ENCODE measurements around the gene MOV10.

The MOV10 gene

DNA sequence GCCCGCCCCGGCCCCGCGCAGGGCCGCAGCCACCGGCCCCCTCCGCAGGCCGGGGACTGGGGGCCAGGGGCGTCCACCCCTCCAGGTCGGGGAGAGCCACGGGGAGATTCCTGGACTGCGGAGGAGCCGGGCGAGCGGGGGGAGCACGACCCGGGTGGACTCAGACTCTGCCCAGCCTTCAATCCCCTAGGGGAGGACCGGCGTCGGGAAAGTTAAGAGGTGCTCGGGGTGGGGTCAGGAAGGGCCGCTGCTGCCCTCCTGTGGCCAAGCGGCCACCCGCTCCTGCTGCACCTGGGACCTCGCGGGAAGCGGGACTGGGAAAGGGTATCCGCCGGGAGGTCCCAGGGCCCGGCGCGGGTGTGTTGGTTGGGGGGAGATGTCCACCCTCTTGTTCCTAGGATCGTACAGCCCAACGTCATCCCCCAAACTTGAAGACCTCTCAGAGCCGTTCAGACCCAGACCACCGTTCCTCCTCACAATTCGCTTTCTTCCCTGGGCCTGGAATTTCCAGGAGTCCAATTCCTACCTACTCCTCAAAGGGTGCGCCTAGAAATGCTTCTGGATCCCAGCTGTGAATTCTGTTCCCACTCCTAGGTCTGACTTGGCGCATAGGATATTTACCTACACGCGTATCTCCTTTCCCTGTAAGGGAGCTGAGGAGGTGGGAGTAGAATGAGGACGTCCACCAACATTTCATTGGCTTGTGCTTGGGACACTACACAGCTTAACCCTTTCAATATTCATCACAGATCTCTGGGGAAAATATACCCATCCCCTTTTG is 33.0 kb downstream of the MOV10 start (continued):
- TF ChIP-seq PRDM10 (tag by site-specific recombination; IDR thresholded peaks at IDR 0.05) (peak; percentile 96), ZNF670 (tag by site-specific recombination; IDR thresholded peaks at IDR 0.05; ENCODE audit: low read depth) (no peak), ZBTB21 (tag by site-specific recombination; IDR thresholded peaks at IDR 0.05) (peak; percentile 55; the same call in 1 of the 2 replicates), ZFP41 (tag by site-specific recombination; IDR thresholded peaks at IDR 0.05; ENCODE audit: borderline replicate concordance) (no peak), ZIC2 (tag by site-specific recombination; IDR thresholded peaks at IDR 0.05) (no peak), ZNF558 (tag by site-specific recombination; IDR thresholded peaks at IDR 0.05) (no peak), ZFP37 (tag by site-specific recombination; IDR thresholded peaks at IDR 0.05) (no peak; the same call in 1 of the 2 replicates), ZNF423 (tag by site-specific recombination; IDR thresholded peaks at IDR 0.05) (peak; percentile 76), ZNF548 (tag by site-specific recombination; IDR thresholded peaks at IDR 0.05) (no peak), ZFP3 (tag by site-specific recombination; IDR thresholded peaks at IDR 0.05; ENCODE audit: low read depth) (no peak), GFI1B (tag by site-specific recombination; IDR thresholded peaks at IDR 0.05) (no peak), ZNF112 (tag by site-specific recombination; IDR thresholded peaks at IDR 0.05) (no peak), ZNF394 (tag by site-specific recombination; IDR thresholded peaks at IDR 0.05; ENCODE audit: borderline replicate concordance) (peak; percentile 62), OVOL3 (tag by site-specific recombination; IDR thresholded peaks at IDR 0.05) (no peak), ZNF2 (tag by site-specific recombination; IDR thresholded peaks at IDR 0.05) (no peak), IKZF3 (tag by site-specific recombination; IDR thresholded peaks at IDR 0.05) (peak; percentile 96), SP2 (tag by site-specific recombination; IDR thresholded peaks at IDR 0.05) (peak; percentile 28), ZNF529 (tag by site-specific recombination; IDR thresholded peaks at IDR 0.05; ENCODE audit: insufficient replicate concordance) (no peak), ZNF785 (tag by site-specific recombination; IDR thresholded peaks at IDR 0.05) (no peak), ZNF274 (IDR thresholded peaks at IDR 0.05; ENCODE audit: low read length) (no peak), ZNF274 (tag by site-specific recombination; IDR thresholded peaks at IDR 0.05; ENCODE audit: borderline replicate concordance) (no peak), ZNF133 (tag by site-specific recombination; IDR thresholded peaks at IDR 0.05) (no peak)
- TF ChIP-seq, protein P1, sequence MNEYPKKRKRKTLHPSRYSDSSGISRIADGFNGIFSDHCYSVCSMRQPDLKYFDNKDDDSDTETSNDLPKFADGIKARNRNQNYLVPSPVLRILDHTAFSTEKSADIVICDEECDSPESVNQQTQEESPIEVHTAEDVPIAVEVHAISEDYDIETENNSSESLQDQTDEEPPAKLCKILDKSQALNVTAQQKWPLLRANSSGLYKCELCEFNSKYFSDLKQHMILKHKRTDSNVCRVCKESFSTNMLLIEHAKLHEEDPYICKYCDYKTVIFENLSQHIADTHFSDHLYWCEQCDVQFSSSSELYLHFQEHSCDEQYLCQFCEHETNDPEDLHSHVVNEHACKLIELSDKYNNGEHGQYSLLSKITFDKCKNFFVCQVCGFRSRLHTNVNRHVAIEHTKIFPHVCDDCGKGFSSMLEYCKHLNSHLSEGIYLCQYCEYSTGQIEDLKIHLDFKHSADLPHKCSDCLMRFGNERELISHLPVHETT (tag by site-specific recombination; IDR thresholded peaks at IDR 0.05): 0 out of 2 replicates have a peak, but pooled peaks have one; percentile 37
- TF ChIP-seq, protein P2, sequence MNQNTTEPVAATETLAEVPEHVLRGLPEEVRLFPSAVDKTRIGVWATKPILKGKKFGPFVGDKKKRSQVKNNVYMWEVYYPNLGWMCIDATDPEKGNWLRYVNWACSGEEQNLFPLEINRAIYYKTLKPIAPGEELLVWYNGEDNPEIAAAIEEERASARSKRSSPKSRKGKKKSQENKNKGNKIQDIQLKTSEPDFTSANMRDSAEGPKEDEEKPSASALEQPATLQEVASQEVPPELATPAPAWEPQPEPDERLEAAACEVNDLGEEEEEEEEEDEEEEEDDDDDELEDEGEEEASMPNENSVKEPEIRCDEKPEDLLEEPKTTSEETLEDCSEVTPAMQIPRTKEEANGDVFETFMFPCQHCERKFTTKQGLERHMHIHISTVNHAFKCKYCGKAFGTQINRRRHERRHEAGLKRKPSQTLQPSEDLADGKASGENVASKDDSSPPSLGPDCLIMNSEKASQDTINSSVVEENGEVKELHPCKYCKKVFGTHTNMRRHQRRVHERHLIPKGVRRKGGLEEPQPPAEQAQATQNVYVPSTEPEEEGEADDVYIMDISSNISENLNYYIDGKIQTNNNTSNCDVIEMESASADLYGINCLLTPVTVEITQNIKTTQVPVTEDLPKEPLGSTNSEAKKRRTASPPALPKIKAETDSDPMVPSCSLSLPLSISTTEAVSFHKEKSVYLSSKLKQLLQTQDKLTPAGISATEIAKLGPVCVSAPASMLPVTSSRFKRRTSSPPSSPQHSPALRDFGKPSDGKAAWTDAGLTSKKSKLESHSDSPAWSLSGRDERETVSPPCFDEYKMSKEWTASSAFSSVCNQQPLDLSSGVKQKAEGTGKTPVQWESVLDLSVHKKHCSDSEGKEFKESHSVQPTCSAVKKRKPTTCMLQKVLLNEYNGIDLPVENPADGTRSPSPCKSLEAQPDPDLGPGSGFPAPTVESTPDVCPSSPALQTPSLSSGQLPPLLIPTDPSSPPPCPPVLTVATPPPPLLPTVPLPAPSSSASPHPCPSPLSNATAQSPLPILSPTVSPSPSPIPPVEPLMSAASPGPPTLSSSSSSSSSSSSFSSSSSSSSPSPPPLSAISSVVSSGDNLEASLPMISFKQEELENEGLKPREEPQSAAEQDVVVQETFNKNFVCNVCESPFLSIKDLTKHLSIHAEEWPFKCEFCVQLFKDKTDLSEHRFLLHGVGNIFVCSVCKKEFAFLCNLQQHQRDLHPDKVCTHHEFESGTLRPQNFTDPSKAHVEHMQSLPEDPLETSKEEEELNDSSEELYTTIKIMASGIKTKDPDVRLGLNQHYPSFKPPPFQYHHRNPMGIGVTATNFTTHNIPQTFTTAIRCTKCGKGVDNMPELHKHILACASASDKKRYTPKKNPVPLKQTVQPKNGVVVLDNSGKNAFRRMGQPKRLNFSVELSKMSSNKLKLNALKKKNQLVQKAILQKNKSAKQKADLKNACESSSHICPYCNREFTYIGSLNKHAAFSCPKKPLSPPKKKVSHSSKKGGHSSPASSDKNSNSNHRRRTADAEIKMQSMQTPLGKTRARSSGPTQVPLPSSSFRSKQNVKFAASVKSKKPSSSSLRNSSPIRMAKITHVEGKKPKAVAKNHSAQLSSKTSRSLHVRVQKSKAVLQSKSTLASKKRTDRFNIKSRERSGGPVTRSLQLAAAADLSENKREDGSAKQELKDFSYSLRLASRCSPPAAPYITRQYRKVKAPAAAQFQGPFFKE (tag by site-specific recombination; IDR thresholded peaks at IDR 0.05; ENCODE audit: borderline replicate concordance): no peak
- TF ChIP-seq, protein P3, sequence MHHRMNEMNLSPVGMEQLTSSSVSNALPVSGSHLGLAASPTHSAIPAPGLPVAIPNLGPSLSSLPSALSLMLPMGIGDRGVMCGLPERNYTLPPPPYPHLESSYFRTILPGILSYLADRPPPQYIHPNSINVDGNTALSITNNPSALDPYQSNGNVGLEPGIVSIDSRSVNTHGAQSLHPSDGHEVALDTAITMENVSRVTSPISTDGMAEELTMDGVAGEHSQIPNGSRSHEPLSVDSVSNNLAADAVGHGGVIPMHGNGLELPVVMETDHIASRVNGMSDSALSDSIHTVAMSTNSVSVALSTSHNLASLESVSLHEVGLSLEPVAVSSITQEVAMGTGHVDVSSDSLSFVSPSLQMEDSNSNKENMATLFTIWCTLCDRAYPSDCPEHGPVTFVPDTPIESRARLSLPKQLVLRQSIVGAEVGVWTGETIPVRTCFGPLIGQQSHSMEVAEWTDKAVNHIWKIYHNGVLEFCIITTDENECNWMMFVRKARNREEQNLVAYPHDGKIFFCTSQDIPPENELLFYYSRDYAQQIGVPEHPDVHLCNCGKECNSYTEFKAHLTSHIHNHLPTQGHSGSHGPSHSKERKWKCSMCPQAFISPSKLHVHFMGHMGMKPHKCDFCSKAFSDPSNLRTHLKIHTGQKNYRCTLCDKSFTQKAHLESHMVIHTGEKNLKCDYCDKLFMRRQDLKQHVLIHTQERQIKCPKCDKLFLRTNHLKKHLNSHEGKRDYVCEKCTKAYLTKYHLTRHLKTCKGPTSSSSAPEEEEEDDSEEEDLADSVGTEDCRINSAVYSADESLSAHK (tag by site-specific recombination; IDR thresholded peaks at IDR 0.05): no peak; the same call in 1 of the 2 replicates
